ENCODE measurements around the gene CEP85.

Gene CEP85, protein sequence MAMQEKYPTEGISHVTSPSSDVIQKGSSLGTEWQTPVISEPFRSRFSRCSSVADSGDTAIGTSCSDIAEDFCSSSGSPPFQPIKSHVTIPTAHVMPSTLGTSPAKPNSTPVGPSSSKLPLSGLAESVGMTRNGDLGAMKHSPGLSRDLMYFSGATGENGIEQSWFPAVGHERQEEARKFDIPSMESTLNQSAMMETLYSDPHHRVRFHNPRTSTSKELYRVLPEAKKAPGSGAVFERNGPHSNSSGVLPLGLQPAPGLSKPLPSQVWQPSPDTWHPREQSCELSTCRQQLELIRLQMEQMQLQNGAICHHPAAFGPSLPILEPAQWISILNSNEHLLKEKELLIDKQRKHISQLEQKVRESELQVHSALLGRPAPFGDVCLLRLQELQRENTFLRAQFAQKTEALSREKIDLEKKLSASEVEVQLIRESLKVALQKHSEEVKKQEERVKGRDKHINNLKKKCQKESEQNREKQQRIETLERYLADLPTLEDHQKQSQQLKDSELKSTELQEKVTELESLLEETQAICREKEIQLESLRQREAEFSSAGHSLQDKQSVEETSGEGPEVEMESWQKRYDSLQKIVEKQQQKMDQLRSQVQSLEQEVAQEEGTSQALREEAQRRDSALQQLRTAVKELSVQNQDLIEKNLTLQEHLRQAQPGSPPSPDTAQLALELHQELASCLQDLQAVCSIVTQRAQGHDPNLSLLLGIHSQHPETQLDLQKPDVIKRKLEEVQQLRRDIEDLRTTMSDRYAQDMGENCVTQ

DNA sequence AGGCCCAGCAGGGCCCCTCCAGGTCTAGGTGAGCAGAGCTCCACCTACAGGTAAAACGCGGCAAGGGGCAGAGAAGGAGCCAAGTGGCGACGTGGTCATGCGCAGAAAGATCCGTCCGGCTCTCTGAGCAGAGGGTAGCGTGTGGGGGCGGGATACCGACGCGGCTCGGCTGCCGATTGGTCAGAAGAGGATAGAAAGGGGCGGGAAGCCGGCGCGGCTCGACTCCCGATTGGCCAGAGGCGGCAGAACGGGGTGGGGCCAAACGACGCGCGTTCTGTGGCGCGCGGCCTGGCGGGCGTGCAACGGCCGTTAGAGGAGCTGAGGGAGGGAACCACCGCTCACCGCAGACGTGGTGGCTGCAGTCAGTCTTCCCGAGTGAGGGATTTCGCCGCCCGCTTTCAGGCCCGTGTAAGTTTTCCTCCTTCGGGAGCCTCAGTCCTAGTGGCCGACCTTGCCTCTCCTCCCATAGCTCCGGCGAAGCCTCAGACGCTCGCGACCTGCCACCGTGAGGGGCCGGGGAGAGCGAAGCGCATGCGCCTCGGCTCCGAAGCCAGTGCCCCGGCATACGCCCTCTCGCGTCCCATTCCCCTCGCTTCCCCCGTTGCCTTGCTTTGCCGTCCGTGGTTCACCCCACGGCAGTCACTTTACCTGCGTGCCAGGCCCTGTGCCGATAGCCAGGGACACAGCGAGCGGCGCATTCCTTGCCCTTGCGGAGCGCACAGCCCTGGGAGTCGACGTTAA lies at the start of gene CEP85:
Gene CEP85 (plus strand): TSS at position 298 of the 741 bp plus-strand sequence. CDS start 5,584 bp downstream, outside the sequence.
- DNase-seq, result peak; percentile 96 to 98

DNA sequence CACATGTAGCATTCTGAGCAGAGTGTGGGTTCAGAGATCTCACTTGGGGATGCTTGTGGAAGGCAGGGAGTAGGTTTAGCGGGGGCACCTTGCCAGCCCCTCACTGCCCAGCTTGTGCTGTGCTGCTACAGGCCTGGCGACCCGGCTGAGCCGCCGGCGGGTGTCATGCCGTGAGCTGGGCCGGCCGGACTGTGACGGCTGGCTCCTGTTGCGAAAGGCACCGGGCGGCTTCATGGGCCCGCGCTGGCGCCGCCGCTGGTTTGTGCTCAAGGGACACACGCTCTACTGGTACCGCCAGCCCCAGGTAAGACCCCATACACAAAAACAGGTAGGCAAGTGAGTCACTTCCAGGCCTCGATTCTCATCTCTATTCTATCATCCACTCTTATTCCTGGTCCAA lies 49.1 kb upstream of the CEP85 start:
- no peak for DNase-seq

DNA sequence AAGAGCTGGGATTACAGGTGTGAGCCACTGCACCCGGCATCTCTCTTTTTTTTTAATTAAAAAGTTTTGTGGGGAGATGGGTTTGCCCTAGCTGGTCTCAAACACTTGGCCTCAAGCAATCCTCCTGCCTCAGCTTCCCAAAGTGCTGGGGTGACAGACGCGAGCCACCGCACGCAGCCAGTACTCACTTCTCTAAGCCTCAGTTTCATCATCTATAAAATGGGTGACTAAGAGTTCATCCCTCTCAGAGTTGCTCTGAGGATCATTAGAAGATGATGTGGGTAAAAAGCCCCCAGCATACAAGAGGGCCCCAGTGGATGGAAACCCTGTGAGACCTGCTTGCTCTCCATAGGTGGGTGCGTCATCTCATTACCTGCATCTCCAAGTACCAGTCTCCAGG lies 46.1 kb upstream of the CEP85 start:
- DNase-seq, result no peak

DNA sequence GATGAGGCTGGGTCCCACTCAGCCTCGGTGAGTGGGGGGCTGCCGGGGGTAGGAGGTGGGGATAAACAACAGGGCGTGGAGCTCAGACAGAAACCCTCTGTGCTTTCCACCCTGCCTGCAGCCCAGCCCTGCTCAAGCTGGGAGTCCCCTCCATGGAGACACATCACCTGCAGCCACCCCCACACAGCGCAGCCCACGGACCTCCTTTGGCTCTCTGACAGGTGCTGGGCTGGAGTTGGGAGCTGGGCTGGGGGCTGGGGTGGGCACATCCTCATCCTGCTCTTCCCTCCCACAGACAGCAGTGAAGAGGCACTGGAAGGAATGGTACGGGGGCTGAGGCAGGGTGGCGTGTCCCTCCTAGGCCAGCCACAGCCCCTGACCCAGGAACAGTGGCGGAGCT lies 45.5 kb upstream of the CEP85 start:
- DNase-seq, result no peak

DNA sequence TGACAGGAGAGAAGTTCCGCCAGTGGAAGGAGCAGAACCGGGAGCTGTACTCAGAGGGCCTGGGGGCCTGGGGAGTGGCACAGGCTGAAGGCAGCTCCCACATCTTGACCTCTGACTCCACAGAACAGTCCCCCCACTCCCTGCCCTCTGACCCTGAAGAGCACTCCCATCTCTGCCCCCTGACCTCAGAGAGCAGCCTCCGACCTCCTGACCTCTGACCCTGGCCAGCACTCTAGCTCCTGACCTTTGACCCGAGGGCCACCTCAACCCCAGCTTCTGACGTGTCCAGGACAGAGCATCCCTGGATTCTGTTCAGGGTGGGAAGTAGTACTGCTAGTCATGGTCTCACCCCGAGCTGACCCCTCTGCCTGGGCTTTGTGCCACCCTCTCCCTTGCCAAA lies 44.7 kb upstream of the CEP85 start:
- DNase-seq, result no peak

DNA sequence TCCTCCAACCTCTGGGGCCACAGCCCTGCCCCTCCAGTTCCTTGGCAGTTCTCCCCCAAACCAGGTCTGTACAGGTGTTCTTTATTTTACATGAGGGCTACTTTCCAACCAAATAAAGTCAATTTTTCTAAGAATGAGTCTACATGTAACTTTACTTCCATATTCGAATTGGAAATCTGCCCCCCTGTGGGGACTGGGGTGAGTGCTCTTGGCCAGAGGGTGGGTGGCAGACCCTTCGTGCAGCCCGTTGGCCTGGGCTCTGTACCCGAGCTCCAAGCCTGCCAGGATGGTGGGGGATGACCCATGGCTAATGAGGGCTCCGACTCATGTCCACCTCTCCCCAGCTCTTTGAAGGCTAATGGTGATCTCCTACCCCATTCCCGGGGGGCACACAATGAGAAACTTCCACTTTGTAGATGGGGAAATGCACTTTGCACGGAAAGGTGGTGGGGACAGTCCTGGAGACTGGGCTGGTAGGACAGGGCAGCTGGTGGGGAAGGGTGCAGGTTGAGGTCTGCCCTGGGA lies 44.2 kb upstream of the CEP85 start:
- no peak for DNase-seq

DNA sequence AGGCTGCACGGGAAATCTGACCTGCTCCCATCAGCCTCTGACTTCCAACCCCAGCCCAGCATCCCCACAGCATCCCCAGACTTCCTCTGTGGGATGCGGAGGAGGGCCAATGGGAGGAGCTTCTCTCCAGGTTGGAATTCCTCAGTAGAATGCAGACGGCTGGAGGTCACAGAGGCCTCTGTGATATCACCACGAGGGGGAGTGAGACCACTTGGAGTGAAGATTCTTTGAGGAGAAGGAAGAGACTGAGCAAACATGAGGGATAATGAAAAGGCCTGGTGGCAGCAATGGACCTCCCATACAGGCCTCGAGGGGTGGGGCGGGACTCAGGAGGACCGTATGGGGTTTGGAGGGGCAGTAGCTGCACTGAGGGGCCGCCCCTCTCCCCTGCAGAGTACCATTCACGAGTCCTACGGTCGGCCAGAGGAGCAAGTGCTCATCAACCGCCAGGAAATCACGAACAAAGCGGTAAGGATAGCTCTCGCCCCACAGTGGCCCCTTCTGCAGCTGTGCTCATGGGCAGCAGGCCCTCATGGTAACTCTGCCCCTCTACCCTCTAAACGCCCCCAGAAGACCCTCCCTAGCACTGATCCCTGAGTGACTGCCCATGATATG lies 43.5 kb upstream of the CEP85 start, which contains the start of gene CATSPER4:
Gene CATSPER4 (plus strand): TSS at position 230 of the 615 bp plus-strand sequence. CDS start 26 bp downstream, at position 256.
- no peak for DNase-seq

DNA sequence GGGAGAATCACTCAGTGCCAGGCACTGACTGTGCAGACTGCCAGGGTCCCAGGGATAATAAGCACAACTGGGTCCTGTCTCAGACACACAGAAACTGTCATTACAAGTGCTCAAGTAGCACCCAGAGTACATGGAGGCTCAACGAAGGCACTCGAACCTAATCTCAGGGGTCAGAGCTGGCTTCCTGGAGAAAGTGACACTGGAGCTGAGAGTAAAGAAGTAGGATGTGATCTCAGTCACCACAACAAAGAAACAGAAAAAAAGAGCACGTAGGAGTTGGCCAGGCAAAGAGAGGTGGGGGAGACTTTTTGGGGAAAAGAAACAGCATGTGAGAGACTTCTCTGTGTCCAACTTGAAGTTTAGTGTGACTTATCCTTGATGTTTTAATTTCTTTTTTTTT lies 42.3 kb upstream of the CEP85 start:
- no peak for DNase-seq

DNA sequence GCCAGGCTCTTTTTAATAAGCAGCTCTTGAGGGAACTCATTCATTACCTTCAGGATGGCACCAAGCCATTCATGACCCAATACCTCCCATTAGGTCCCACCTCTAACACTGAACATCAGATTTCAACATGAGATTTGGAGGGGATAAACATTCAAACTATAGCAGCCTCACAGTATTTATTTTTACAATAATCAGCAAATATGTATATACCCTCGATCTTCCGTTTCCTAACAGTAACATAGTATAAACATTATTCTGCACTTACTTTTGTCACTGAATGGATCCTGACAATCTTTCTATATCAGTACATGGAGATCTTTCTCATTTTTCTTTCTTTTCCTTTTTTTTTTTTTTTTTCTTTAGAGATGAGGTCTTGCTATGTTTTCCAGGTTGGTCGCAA lies 38.2 kb upstream of the CEP85 start:
- DNase-seq, result no peak

DNA sequence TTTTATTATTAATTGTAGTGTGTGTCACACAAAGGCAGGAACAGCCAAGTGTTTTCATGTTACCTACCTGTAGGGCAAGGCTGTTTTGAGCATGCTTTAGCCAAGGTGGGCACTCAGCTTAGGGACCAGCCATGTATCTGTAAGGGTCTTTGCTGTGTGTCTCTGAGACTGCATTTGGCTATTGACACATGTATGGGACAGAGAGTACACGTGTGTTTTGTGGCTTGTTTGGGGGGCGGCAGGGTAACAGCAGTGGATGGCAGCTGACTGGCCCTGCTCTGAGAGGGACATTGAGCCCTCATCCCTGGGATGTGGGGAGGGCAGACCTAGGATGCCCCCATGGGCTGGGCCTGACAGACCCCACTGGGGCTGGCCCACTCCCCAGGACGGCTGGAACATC lies 36.7 kb upstream of the CEP85 start:
- DNase-seq, result no peak

DNA sequence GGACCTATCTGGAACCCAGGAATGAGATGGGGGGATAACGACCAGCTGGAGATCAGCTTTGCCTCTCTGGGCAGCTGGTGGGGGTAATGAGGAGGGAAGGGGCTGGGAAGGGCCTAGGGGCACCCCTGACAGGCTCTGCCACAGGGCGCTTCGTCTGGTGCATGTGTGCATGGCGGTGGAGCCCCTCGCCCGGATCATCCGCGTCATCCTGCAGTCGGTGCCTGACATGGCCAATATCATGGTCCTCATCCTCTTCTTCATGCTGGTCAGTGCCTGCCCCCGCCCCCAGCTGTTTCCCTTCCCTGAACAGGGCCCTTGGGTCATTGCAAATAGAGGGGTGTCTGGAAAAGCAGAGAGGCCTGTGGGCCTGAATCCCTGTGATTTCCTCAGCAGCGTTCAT lies 36.2 kb upstream of the CEP85 start:
- no peak for DNase-seq

DNA sequence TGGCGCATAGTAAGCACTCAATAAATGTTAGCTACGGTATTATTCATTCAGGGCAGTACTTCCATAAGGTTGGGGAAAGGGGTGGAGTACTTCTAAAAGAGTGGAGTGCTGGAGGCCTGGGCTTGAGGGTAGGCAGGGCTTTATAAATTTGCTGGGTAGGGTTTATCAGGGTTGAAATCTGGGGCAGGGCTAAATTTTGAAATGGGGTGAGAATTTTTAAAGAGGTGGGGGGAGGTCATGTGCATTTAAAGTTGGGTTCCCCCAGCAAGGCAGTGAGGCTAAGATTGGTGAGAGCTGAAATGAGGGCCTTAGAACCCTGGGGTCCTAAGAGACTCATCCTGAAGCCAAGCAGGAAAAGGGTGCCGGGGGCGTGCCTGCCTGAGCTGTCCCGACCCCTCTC lies 33.6 kb upstream of the CEP85 start:
- DNase-seq, result no peak

DNA sequence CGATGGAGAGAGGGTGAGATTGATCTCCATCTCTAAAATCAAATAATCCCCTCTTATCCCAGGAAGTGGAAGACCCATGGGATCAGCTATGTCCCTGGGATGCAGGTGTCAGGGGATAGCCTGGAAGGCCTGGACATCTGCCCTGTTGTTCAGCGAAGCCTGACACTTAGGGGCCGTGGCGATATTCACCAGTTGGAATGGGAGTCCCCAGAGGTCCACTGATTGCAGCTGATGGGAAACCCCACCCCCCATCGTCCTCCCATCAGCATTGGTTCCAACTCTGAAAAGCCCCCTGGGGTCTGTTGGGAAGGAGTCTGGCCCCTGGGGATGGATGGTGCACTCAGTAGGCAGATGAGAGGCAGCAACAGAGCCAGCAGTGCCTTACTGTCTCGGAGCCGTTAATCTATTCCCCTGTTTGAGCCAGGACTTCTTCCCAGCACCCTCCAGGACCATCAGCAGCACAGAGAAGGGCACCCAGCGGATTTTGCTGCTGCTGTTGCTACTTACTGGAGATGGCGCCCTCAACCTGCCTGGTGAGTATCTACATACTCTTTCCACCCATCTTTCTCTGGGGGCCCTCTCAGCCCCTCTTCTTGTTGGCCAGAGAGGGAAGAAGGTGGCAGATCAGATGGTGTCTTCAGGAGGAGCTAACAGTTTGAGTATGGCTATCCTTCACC lies 30.2 kb upstream of the CEP85 start:
- DNase-seq, result no peak

DNA sequence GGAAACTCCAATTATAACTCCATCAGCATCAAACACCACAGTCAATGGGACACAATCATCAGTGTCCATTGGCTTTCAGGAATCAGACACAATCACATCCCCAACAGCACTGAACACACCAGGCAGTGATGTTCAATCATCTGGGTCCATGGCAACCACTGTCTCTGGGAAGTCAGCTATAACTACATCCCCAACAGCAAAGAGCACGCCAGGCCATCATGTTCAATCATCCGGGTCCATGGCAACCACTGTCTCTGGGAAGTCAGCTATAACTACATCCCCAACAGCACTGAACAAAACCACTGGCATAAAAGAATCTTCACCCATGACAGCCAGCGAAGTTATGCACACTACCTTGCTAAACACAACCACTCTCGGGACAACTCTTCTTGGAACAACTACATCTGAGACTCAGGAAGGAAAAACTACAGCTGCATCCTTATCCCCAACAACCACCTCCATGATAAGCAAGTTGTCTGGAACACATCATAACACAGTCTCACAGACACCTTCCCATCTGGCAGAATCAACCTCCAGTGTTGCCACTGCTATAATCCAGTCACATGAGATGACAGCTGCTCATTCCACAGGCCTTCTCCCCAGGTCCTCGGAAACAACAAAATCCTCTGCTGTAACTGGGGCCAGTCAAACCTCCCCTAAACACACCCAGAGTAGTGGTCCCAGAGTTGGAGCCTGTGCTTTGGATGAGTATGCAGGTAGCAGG lies 23.7 kb upstream of the CEP85 start:
- DNase-seq, result no peak

DNA sequence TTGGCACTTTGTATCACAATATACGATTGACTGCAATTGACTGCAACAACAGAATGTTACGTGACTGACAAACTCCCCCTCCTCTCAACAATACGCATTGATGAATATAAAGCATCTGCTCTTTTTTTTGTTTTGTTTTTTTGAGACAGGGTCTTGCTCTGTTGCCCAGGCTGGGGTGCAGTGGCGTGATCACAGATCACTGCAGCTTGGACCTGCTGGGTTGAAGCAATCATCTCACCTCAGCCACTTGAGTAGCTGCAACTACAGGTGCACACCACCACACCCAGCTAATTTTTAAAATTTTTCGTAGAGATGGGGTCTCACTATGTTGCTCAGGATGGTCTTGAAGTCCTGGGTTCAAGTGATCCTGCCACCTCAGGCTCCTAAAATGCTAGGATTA lies 21.3 kb upstream of the CEP85 start:
- no peak for DNase-seq

DNA sequence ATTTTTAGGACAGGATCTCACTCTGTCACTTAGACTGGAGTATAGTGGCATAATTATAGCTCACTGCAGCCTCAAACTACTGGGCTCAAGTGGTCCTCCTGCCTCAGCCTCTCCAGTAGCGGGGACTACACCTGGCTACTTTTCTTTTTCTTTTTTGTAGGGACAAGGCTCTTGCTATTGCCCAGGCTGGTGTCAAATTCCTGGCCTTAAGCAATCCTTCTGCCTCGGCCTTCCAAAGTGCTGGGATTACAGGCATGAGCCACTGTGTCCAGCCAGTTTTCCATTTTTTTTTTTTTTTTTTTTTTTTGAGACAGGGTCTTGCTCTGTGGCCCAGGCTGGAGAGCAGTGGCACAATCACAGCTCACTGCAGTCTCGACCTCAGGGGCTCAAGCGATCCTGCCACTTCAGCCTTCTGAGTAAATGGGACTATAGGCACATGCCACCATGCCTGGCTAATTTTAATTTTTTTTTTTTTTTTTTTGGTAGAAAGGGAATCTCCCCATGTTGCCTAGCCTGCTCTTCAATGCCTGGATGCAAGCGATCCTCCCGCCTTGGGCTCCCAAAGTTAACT lies 20.6 kb upstream of the CEP85 start:
- DNase-seq, result no peak

DNA sequence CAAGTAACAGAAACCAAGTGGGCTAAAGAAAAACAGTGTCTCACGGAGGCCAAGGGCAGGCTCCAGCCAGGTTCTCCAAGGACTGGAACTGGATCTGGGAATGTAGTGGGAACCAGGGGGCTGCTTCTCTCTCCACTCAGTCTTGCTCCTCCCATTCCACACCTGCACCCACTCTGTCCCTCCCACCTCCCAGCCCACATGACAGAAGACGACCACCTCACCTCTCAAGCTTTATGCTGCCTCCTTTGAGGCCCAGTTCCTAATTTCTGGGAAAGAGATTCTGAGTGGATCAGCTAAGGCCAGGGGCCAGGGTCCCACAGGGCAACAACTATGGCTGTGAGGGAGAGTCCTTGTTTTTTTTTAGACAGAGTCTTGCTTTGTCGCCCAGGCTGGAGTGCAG lies 18.8 kb upstream of the CEP85 start:
- DNase-seq, result no peak

DNA sequence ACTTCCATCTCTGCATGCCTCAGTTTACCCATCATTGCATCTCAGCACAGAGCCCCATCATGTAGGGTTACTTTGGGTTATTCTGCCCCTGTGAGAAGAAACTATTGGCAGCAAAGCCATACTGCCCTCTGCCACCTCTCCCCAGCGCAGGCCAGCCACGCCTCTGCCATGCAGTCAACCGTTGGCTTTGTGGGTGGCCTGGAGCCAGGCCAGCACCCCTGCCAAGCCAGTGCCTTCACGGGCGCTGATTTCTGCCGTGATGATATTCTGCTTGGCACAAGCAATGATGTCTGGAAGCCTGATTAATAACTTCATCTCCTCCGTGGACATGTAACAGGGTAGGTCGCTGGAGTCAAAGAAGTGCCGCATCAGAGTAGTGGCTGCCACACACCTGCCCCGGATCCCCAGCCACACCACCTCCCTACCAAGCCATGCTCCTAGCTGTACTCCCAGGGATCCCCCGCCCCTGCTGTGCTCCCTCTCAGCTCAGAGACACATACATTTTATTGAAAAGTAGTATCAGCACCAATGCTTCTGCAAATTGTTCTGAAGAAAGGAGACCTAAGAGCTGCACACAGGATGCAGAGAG lies 15.0 kb upstream of the CEP85 start:
- DNase-seq, result no peak

DNA sequence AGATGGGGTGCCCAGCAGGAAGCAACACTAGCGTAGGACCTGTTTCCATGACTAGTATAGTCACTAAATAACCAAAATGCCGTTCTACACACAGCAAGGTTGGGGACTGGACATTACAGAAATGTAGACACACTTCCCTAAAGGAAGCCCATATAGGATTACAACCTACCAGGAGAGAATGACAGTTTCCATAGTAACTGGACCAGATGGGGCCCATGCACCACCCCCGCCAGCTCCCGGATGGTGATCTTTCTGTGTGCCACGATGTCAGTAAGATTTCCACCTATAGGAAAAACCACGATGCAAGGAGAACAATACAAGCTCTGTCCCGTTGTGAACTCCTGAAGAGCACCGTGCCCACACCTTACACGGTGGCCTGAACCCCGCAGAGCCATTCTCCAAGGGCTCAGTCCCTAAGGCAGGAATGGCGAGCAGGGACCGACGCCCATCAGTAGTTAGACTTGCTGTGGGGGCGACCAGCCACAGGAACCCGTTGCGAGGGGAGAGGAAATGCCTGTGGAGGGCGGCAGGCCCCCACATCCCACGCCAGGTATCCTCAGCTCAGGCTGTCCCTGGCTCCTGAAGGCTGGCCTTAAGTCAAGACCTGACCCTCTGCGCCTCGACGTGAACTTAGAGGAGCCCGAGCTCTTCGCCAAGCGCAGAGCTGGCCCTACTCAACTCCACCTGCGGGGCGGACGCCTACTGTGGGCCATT lies 13.6 kb upstream of the CEP85 start:
- no peak for DNase-seq

DNA sequence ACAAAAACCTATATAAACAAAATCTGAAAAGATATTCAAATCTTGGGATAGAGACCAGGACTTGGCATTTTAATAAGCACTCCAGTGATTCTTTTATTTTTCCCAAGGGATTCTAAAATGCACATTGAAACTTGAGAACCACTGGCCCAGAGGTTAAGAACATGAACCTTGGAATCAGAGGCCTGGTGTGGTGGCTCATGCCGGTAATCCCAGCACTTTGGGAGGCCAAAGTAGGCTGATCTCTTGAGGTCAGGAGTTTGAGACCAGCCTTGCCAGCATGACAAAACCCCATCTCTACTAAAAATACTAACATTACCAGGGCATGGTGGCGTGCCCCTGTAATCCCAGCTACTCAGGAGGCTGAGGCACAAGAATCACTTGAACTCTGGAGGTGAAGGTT lies 12.9 kb upstream of the CEP85 start:
- no peak for DNase-seq
